GM12891 (cell line): ENCODE results near the gene SMS.

ENCODE experiments used
- DNase-seq: peaks from one replicate; pipeline ENCODE4 v3.0.0; 2011; ENCODE audit warnings: low spot score; ENCODE audit not compliant: insufficient read length
- FAIRE-seq: peaks from 2 replicates; lab custom pipeline; 2011; peaks lifted over from hg19 to GRCh38; lab: Jason Lieb, UNC
- PAX5 ChIP-seq: IDR thresholded peaks from 2 replicates; pipeline ENCODE4 v1.6.1; 2011; ENCODE audit warnings: low read length, moderate library complexity, mild to moderate bottlenecking; ENCODE audit not compliant: insufficient read depth, severe bottlenecking
- POLR2A ChIP-seq: IDR thresholded peaks from 2 replicates; pipeline ENCODE4 v1.6.1; 2011; ENCODE audit warnings: low read depth, low read length, control low read depth
- POLR2AphosphoS5 ChIP-seq: IDR thresholded peaks from 2 replicates; pipeline ENCODE4 v1.6.1; 2011; ENCODE audit warnings: low read depth, low read length, control low read depth
- POU2F2 ChIP-seq: IDR thresholded peaks from 2 replicates; pipeline ENCODE4 v1.6.1; 2011; ENCODE audit warnings: low read depth, mild to moderate bottlenecking, control low read depth, low read length, moderate library complexity
- SPI1 ChIP-seq: IDR thresholded peaks from 2 replicates; pipeline ENCODE4 v1.6.1; 2011; ENCODE audit warnings: low read depth, low read length, control low read depth
- TAF1 ChIP-seq: IDR thresholded peaks from 2 replicates; pipeline ENCODE4 v1.6.1; 2011; ENCODE audit warnings: low read depth, low read length, control low read depth

The SMS gene

GRCh38 chrX:22043872-22044271 is 103.4 kb downstream of the SMS start:
- TF ChIP-seq TAF1 (no peak), SPI1 (no peak), POLR2AphosphoS5 (no peak), PAX5 (no peak), POU2F2 (no peak), POLR2A (no peak)
- no peak for DNase-seq
- FAIRE-seq: no peak
